HEK293 (cell line): Measurements from ENCODE around the gene RPL29.
A peak's percentile ranks its signal among the peaks of the same experiment; 100 is the strongest.

Experiments
- CTCF ChIA-PET: fragments of 350-600 bp; formaldehyde crosslinking; extraction: SDS; loops from one replicate; lab custom pipeline; 2021; ENCODE audit warnings: antibody characterized with exemption; lab: Yijun Ruan, JAX
- POLR2A ChIA-PET: fragments of 300-600 bp; formaldehyde crosslinking; extraction: SDS; loops from one replicate; lab custom pipeline; 2020; ENCODE audit warnings: antibody characterized with exemption, inconsistent platforms; lab: Yijun Ruan, JAX
- H3K27ac ChIP-seq: fragments of 200-500 bp; sonication (Bioruptor generic); 2 replicates; pipeline ENCODE4 v1.5.1; 2014; ENCODE audit warnings: low read depth, low read length, control low read depth, inconsistent platforms; ENCODE audit errors: extremely low read depth
- H3K36me3 ChIP-seq, 2 experiments: fragments of 200-500 bp in 1 of 2; sonication (Bioruptor generic) in 1 of 2; 1 replicate in 1 of 2; 2 replicates in 1 of 2; pipeline ENCODE4 v1.5.1; 2014 to 2017; ENCODE audit warnings: inconsistent platforms in 2 of 2, low read length in 2 of 2; ENCODE audit not compliant: control insufficient read depth in 2 of 2, insufficient read depth in 1 of 2
- H3K4me1 ChIP-seq: fragments of 200-500 bp; sonication (Bioruptor generic); 2 replicates; pipeline ENCODE4 v1.5.1; 2014; ENCODE audit warnings: mild to moderate bottlenecking, low read length, inconsistent platforms; ENCODE audit not compliant: control insufficient read depth, insufficient read depth
- H3K4me3 ChIP-seq: 2 replicates; pipeline ENCODE4 v1.5.1; 2011; ENCODE audit warnings: low read depth, mild to moderate bottlenecking, control low read depth, low read length, moderate library complexity
- H3K9me3 ChIP-seq: fragments of 200-500 bp; sonication (Bioruptor generic); 2 replicates; pipeline ENCODE4 v1.5.1; 2014; ENCODE audit warnings: low read depth, low read length, inconsistent platforms; ENCODE audit not compliant: control insufficient read depth, insufficient read depth
- EGR2 ChIP-seq: fragments of 450-650 bp; formaldehyde crosslinking; IDR thresholded peaks from 2 replicates; pipeline ENCODE4 v1.5.1; 2016; ENCODE audit warnings: low read depth, missing biosample characterization, missing genetic modification characterization
- GLIS1 ChIP-seq: fragments of 450-650 bp; formaldehyde crosslinking; IDR thresholded peaks from 2 replicates; pipeline ENCODE4 v1.5.1; 2016; ENCODE audit warnings: missing biosample characterization, missing genetic modification characterization
- HOXC10 ChIP-seq: sonication (generic); formaldehyde crosslinking; IDR thresholded peaks from 2 replicates; pipeline ENCODE4 v1.8.1; 2023; ENCODE audit warnings: mild to moderate bottlenecking, missing genetic modification reagents
- KLF1 ChIP-seq: fragments of 450-650 bp; formaldehyde crosslinking; IDR thresholded peaks from 2 replicates; pipeline ENCODE4 v1.5.1; 2016; ENCODE audit warnings: missing biosample characterization, missing genetic modification characterization
- MZF1 ChIP-seq: fragments of 450-650 bp; formaldehyde crosslinking; IDR thresholded peaks from 2 replicates; pipeline ENCODE4 v1.5.1; 2017; ENCODE audit warnings: missing biosample characterization, missing genetic modification characterization, borderline replicate concordance
- TRIM28 ChIP-seq: IDR thresholded peaks from 2 replicates; pipeline ENCODE4 v1.6.1; 2011; ENCODE audit warnings: low read length, control low read depth, borderline replicate concordance
- YY1 ChIP-seq: fragments of 450-650 bp; formaldehyde crosslinking; IDR thresholded peaks from 2 replicates; pipeline ENCODE4 v1.5.1; 2018; ENCODE audit warnings: missing biosample characterization, missing genetic modification characterization
- ZBTB17 ChIP-seq: fragments of 450-650 bp; formaldehyde crosslinking; IDR thresholded peaks from 2 replicates; pipeline ENCODE4 v1.5.1; 2016; ENCODE audit warnings: missing biosample characterization, missing genetic modification characterization
- ZNF157 ChIP-seq: fragments of 450-650 bp; formaldehyde crosslinking; IDR thresholded peaks from 2 replicates; pipeline ENCODE4 v1.5.1; 2016; ENCODE audit warnings: missing biosample characterization, missing genetic modification characterization
- ZNF174 ChIP-seq: fragments of 450-650 bp; formaldehyde crosslinking; IDR thresholded peaks from 2 replicates; pipeline ENCODE4 v1.5.0; 2017; ENCODE audit warnings: missing biosample characterization, mild to moderate bottlenecking, missing genetic modification characterization
- ZNF341 ChIP-seq: fragments of 450-650 bp; formaldehyde crosslinking; IDR thresholded peaks from 2 replicates; pipeline ENCODE4; 2016; ENCODE audit warnings: low read depth, missing biosample characterization, missing genetic modification characterization
- ZNF391 ChIP-seq: fragments of 450-650 bp; formaldehyde crosslinking; IDR thresholded peaks from 2 replicates; pipeline ENCODE4 v1.5.1; 2016; ENCODE audit warnings: low read depth, missing biosample characterization, missing genetic modification characterization, borderline replicate concordance
- ZNF394 ChIP-seq: fragments of 450-650 bp; formaldehyde crosslinking; IDR thresholded peaks from 2 replicates; pipeline ENCODE4 v1.5.1; 2016; ENCODE audit warnings: missing biosample characterization, missing genetic modification characterization, mild to moderate bottlenecking, moderate library complexity, borderline replicate concordance
- ZNF473 ChIP-seq: fragments of 450-650 bp; formaldehyde crosslinking; IDR thresholded peaks from 2 replicates; pipeline ENCODE4 v1.5.1; 2017; ENCODE audit warnings: missing biosample characterization, missing genetic modification characterization
- ZNF501 ChIP-seq: fragments of 450-650 bp; formaldehyde crosslinking; IDR thresholded peaks from 2 replicates; pipeline ENCODE4 v1.5.1; 2016; ENCODE audit warnings: missing biosample characterization, missing genetic modification characterization
- ZNF548 ChIP-seq: fragments of 450-650 bp; formaldehyde crosslinking; IDR thresholded peaks from 2 replicates; pipeline ENCODE4 v1.5.1; 2016; ENCODE audit warnings: missing biosample characterization, missing genetic modification characterization
- ZNF621 ChIP-seq: fragments of 450-650 bp; formaldehyde crosslinking; IDR thresholded peaks from 2 replicates; pipeline ENCODE4 v1.5.1; 2017; ENCODE audit warnings: missing biosample characterization, missing genetic modification characterization
- ZNF654 ChIP-seq: fragments of 450-650 bp; formaldehyde crosslinking; IDR thresholded peaks from 2 replicates; pipeline ENCODE4 v1.5.1; 2016; ENCODE audit warnings: low read depth, missing biosample characterization, missing genetic modification characterization
- ZNF664 ChIP-seq: fragments of 450-650 bp; formaldehyde crosslinking; IDR thresholded peaks from 2 replicates; pipeline ENCODE4 v1.5.1; 2016; ENCODE audit warnings: missing biosample characterization, missing genetic modification characterization
- ZSCAN16 ChIP-seq: fragments of 450-650 bp; formaldehyde crosslinking; IDR thresholded peaks from 2 replicates; pipeline ENCODE4 v1.5.1; 2016; ENCODE audit warnings: missing biosample characterization, missing genetic modification characterization
- TF ChIP-seq, protein P1 (sequence below): fragments of 450-650 bp; formaldehyde crosslinking; IDR thresholded peaks from 2 replicates; pipeline ENCODE4 v1.5.1; 2017; ENCODE audit warnings: missing biosample characterization, missing genetic modification characterization
- TF ChIP-seq, protein P2 (sequence below): fragments of 450-650 bp; formaldehyde crosslinking; IDR thresholded peaks from 2 replicates; pipeline ENCODE4 v1.5.1; 2016; ENCODE audit warnings: missing biosample characterization, missing genetic modification characterization
- TF ChIP-seq, protein P3 (sequence below): fragments of 450-650 bp; formaldehyde crosslinking; IDR thresholded peaks from 2 replicates; pipeline ENCODE4 v1.5.1; 2016; ENCODE audit warnings: missing biosample characterization, missing genetic modification characterization

The RPL29 gene

DNA sequence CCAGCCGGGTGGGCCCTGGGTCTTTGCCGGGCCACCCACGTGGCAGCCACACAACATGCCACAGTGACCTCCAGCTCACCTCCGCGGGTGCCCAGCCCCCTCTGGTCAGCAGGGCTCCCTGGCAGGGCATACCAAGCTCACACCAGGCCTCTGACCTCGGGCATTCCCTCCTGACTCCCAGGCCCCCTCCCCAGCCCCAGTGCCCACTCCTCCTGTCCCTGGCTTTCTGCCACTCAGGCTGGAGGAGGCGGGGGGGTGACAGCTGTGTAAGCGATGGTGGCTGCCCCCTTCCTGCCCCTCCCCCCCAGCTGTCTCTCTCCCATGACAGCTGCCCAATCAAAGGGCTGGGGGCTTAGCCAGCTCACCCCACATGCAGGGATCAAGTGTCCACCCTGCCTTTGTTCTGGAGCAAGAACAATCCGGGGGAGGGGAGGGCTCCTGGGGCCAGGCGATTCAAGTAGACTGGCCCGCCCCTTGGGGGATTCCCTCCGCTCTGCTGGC lies 31.7 kb downstream of the RPL29 start:
- Histone ChIP-seq H3K4me1 (0 out of 2 replicates have a peak, but pooled peaks cover 2% of the 10 kb centered on the region), H3K27ac (no peak overlapping the region), H3K9me3 (no peaks in the 10 kb centered on the region), H3K36me3 (peaks cover 0 to 18% of the 10 kb centered on the region in 2 experiments; a peak in 1 of 3 replicates), H3K4me3 (no peak overlapping the region)
- ChIA-PET POLR2A (no interaction called here), CTCF (interaction anchor here (2.3 kb wide), 1 partner anchor 10 kb away, joined by 12 read pairs; the partner anchor contains the start of genes ABHD14A and ABHD14B)
- TF ChIP-seq ZNF157 (tag by site-specific recombination) (no peak), ZNF621 (tag by site-specific recombination) (no peak), EGR2 (tag by site-specific recombination) (peak; percentile 46), KLF1 (tag by site-specific recombination) (no peak), YY1 (tag by site-specific recombination) (no peak)

DNA sequence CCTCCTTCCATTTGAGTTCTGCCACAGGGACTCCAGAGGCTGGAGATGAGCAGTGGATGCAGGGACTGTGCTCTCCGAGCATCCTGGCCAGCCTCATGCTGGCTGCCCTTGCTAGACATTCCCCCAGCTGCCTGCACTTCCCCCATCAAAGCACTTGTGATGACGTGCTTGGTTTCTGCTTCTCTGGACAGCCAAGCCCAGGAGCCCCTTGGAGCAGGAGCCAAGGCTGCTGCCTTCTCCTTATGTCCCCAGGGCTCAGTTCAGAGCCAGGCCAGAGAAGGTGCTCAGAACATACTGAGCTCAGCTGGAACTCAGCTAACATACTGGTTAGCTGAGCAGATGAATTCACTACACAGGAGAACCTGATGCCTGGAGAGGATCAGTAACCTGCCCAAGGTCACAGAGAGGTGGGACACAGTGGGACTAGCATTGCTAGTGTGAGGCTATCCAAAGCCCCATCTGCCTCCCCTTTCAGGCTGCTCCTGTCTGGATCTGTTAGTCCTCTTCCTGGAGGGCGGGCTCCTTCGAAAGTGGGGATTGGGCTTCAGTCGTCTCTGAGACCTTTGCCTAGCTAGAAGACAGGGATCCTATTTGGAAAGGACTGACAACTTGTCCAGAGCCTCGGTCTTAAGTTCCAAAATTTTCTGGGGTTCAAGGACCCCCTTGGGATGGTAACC lies 32.7 kb downstream of the RPL29 start:
- Histone ChIP-seq H3K36me3 (peaks cover 0 to 25% of the 10 kb centered on the region in 2 experiments; a peak in 1 of 3 replicates), H3K4me3 (no peak overlapping the region), H3K27ac (no peak overlapping the region), H3K4me1 (0 out of 2 replicates have a peak, but pooled peaks cover under 1% of the 10 kb centered on the region), H3K9me3 (no peaks in the 10 kb centered on the region)
- ChIA-PET POLR2A (no interaction called here), CTCF (interaction anchor here (0.7 to 2.4 kb wide), 3 partner anchors 11 to 141 kb away, joined by 5 to 12 read pairs (median 8); partner anchors contain the start of genes ABHD14A, ABHD14B, PARP3 and RRP9)
- TF ChIP-seq ZBTB17 (tag by site-specific recombination): peak; percentile 55; the same call in 1 of the 2 replicates
- TF ChIP-seq ZNF391 (tag by site-specific recombination): no peak

DNA sequence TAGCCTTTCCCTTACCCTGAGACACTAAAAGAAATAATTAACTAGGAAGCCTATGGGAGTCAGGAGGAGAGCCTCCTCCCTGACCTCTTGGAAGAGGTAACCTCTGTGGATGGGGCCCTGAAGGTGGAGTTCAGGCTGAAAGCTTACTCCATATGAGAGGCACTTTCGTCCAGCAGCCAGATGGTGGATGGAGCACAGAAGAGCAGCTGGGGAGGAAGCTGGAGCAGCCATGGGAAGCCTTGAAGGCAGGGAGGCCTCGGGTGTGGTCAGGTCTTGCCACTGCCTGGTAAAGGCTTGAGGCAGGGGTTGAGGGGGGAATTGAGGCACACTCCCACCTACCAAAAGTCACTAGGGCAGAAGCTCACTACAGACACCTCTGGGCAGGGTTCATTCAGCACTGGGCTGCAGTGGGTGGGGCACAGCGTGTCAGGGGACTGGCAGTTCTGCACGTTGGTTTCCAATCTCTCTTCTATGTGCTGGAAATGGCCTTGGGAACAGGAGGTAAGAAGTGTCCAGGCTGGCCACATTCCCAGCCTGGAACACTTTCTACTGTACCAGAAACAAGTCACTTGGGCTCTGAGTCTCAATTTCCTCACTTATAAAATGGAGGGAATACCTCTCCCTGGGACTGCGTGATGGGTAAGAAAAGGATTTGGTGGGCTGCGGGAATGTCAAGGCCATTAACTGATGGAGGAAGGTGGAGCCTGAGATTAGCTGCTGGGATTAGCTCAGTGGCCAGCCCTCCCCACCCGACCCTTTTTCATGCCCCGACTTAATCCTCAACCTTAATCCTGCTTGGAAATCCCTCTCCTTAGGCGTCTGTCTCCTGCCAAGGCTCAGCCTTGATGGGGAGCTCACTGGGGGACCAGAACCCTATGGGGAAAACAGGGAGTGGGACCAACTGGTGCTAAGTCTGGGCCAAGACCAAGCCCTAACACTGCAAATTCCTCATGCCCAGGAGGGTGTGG lies 33.8 kb downstream of the RPL29 start:
- H3K9me3 ChIP-seq: no peaks in the 10 kb centered on the region
- H3K27ac ChIP-seq: no peak overlapping the region
- TF ChIP-seq GLIS1 (tag by site-specific recombination): 0 out of 2 replicates have a peak, but pooled peaks have one; percentile 34
- no peak for TF ChIP-seq ZNF501 (tag by site-specific recombination)
- peak; percentile 91 for TF ChIP-seq ZNF341
- TF ChIP-seq, all 188 proteins: peak for 2
- no peak overlapping the region for H3K4me3 ChIP-seq
- no peaks in the 10 kb centered on the region for H3K4me1 ChIP-seq
- ChIA-PET POLR2A (no interaction called here), CTCF (interaction anchor here (0.7 to 2.4 kb wide), 2 partner anchors 20 to 140 kb away, joined by 5 to 8 read pairs; partner anchors contain the start of genes PARP3 and RRP9)
- peaks cover 0 to 34% of the 10 kb centered on the region in 2 experiments; a peak in 1 of 3 replicates for H3K36me3 ChIP-seq

DNA sequence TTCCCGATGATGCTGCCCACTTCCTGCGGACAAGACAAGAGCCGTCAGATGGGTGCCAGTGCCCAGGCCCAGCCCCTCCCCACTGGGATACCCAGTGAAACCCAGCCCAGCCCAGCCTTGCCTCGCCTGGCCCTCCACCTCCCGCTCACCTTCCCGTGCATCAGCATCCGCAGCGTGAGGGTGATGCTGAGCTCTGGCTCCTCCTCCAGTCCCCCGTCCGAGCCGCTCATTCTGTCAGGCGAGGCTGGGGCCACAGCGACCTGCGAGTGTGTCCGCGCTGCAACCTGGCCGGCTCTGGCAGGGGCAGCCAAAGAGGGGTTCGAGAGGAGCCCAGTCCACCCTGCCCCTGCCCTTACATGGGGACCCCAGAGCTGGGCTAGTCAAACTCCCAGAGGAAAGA lies 34.7 kb downstream of the RPL29 start:
- no peak overlapping the region for H3K27ac ChIP-seq
- POLR2A ChIA-PET: no interaction called here
- no peak overlapping the region for H3K4me3 ChIP-seq
- CTCF ChIA-PET: no interaction called here
- no peaks in the 10 kb centered on the region for H3K9me3 ChIP-seq
- H3K4me1 ChIP-seq: no peaks in the 10 kb centered on the region
- H3K36me3 ChIP-seq: peaks cover 0 to 35% of the 10 kb centered on the region in 2 experiments; a peak in 1 of 3 replicates
- TF ChIP-seq, protein P1, sequence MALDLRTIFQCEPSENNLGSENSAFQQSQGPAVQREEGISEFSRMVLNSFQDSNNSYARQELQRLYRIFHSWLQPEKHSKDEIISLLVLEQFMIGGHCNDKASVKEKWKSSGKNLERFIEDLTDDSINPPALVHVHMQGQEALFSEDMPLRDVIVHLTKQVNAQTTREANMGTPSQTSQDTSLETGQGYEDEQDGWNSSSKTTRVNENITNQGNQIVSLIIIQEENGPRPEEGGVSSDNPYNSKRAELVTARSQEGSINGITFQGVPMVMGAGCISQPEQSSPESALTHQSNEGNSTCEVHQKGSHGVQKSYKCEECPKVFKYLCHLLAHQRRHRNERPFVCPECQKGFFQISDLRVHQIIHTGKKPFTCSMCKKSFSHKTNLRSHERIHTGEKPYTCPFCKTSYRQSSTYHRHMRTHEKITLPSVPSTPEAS (tag by site-specific recombination): no peak
- TF ChIP-seq, protein P2, sequence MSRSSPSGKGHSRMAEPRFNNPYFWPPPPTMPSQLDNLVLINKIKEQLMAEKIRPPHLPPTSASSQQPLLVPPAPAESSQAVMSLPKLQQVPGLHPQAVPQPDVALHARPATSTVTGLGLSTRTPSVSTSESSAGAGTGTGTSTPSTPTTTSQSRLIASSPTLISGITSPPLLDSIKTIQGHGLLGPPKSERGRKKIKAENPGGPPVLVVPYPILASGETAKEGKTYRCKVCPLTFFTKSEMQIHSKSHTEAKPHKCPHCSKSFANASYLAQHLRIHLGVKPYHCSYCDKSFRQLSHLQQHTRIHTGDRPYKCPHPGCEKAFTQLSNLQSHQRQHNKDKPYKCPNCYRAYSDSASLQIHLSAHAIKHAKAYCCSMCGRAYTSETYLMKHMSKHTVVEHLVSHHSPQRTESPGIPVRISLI (tag by site-specific recombination): no peak
- TF ChIP-seq ZNF664 (tag by site-specific recombination) (no peak), TRIM28 (no peak), ZNF174 (tag by site-specific recombination) (no peak), ZNF654 (no peak), HOXC10 (CRISPR knock-in tag) (no peak), MZF1 (tag by site-specific recombination) (no peak), ZNF548 (no peak), ZNF394 (tag by site-specific recombination) (no peak), ZSCAN16 (no peak), ZNF473 (tag by site-specific recombination) (no peak)
- TF ChIP-seq, protein P3, sequence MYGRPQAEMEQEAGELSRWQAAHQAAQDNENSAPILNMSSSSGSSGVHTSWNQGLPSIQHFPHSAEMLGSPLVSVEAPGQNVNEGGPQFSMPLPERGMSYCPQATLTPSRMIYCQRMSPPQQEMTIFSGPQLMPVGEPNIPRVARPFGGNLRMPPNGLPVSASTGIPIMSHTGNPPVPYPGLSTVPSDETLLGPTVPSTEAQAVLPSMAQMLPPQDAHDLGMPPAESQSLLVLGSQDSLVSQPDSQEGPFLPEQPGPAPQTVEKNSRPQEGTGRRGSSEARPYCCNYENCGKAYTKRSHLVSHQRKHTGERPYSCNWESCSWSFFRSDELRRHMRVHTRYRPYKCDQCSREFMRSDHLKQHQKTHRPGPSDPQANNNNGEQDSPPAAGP (tag by site-specific recombination): no peak
